Mesothelial cell of epicardium (in vitro differentiated cells): ENCODE results near the gene COTL1. TPM values are rescaled to one million over a fixed set of nuclear protein-coding genes. Genes with fewer than 3 reads are reported as not detected.

Experiments
- DNase-seq, 2 experiments: peaks; one replicate each; pipeline ENCODE4 v3.0.0; 2021; ENCODE audit warnings: low spot score in 2 of 2; ENCODE audit not compliant: unreplicated experiment in 2 of 2
- H3K27ac Mint-ChIP-seq: 2 replicates; pipeline ENCODE4 v1.8.0; 2021; ENCODE audit warnings: mixed read lengths
- H3K27me3 Mint-ChIP-seq: 2 replicates; pipeline ENCODE4 v1.8.0; 2021; ENCODE audit warnings: low read depth, mixed read lengths
- H3K36me3 Mint-ChIP-seq: 2 replicates; pipeline ENCODE4 v1.8.0; 2021; ENCODE audit warnings: mixed read lengths
- H3K4me1 Mint-ChIP-seq: 2 replicates; pipeline ENCODE4 v1.8.0; 2021; ENCODE audit warnings: mixed read lengths
- H3K4me3 Mint-ChIP-seq: 2 replicates; pipeline ENCODE4 v1.8.0; 2021; ENCODE audit warnings: mild to moderate bottlenecking, moderate library complexity, mixed read lengths
- H3K9me3 Mint-ChIP-seq: 2 replicates; pipeline ENCODE4 v1.8.0; 2021; ENCODE audit warnings: mixed read lengths
- total RNA-seq: library from RNA; stranded (reverse); gene quantifications from 3 replicates; pipeline ENCODE4 v1.2.1, GENCODE V29; 2021
- TF ChIP-seq, protein P1 (sequence below): fragments of 200-600 bp; sonication (generic); IDR thresholded peaks from one replicate; pipeline ENCODE4 v1.5.0; 2021; ENCODE audit warnings: antibody characterized with exemption; ENCODE audit not compliant: unreplicated experiment

The COTL1 gene
- total RNA-seq, 1 donor from 2014 or later: 116 TPM

DNA sequence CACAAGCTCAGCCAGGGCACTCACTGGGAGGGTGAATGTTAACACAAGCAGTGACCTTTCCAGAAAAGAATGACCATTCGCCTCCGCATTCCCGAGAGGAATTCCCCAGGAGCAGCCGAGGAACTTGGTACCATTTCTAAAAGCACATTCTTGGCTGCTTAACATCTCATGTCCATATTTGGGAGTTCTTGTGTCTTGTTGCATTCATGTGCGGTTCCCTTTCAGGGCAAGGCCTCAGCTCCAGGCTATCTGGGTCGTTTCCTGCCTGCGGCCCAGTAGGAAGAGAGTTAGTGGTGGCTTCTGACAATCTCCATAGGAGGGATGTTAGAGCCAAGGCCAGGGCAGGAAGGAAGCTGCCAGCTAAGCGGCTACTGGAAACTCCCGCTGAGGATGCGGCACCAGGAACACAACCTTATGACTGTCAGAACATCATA, 85.6 kb downstream of the COTL1 start:
- no peak overlapping the region for H3K4me3 Mint-ChIP-seq

DNA sequence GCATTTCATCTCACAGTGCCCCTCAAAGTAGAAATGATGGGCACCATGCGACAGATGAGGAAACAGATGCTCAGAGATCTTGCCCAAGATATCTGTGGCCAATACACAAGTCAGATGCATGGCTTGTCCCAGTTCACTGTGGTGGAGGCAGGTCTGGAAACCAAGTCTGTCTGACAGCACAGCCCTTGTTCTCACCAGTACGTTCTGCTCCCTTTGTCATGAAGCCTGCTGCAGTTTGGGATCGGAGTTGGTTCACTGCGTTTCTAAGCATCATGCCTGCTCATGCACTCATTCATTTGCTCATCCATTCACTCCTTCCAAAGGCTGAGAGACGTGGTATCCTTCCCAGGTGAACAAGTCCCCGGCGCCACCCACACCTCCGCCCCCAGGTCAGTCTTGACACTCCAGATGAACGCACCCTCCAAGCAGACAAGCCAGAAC, 86.2 kb downstream of the COTL1 start:
- H3K4me1 Mint-ChIP-seq: peaks cover 42% of the 10 kb centered on the region
- peak overlapping the region; percentile 96 for H3K27ac Mint-ChIP-seq
- H3K27me3 Mint-ChIP-seq: no peaks in the 10 kb centered on the region
- H3K4me3 Mint-ChIP-seq: no peak overlapping the region
- peaks cover 2% of the 10 kb centered on the region for H3K36me3 Mint-ChIP-seq
- TF ChIP-seq, protein P1, sequence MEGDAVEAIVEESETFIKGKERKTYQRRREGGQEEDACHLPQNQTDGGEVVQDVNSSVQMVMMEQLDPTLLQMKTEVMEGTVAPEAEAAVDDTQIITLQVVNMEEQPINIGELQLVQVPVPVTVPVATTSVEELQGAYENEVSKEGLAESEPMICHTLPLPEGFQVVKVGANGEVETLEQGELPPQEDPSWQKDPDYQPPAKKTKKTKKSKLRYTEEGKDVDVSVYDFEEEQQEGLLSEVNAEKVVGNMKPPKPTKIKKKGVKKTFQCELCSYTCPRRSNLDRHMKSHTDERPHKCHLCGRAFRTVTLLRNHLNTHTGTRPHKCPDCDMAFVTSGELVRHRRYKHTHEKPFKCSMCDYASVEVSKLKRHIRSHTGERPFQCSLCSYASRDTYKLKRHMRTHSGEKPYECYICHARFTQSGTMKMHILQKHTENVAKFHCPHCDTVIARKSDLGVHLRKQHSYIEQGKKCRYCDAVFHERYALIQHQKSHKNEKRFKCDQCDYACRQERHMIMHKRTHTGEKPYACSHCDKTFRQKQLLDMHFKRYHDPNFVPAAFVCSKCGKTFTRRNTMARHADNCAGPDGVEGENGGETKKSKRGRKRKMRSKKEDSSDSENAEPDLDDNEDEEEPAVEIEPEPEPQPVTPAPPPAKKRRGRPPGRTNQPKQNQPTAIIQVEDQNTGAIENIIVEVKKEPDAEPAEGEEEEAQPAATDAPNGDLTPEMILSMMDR: no peak
- peaks cover 4% of the 10 kb centered on the region for H3K9me3 Mint-ChIP-seq
- no peak for DNase-seq

More for the DNA sequence above, 85.6 kb downstream of the COTL1 start:
- Mint-ChIP-seq H3K27me3 (no peaks in the 10 kb centered on the region), H3K4me1 (peaks cover 41% of the 10 kb centered on the region), H3K27ac (peak overlapping the region; percentile 96), H3K36me3 (peaks cover 2% of the 10 kb centered on the region), H3K9me3 (peaks cover 4% of the 10 kb centered on the region)
- TF ChIP-seq, protein P1: no peak
- no peak for DNase-seq

DNA sequence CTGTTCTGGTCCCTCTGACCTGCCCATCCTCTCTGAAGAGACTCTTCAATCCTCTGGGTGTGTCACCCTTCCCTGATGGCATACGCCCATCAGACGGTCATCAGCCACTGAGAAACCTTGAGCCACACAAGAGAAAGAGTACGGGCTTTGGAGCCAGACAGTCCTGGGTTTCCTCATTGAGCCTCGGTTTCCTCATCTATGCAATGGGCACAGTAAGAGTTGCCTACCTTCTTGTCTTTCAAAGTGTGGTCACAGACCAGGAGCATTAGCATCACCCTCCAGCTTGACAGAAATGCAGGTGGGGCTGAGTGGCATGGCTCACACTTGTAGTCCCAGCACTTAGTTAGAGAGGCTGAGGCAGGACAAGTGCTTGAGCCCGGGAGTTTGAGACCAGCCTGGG, 87.3 kb downstream of the COTL1 start:
- TF ChIP-seq, protein P1: no peak
- Mint-ChIP-seq H3K36me3 (peaks cover 2% of the 10 kb centered on the region), H3K9me3 (peaks cover 4% of the 10 kb centered on the region), H3K4me1 (peaks cover 38% of the 10 kb centered on the region), H3K27me3 (no peaks in the 10 kb centered on the region), H3K27ac (no peak overlapping the region), H3K4me3 (no peak overlapping the region)
- DNase-seq: no peak

DNA sequence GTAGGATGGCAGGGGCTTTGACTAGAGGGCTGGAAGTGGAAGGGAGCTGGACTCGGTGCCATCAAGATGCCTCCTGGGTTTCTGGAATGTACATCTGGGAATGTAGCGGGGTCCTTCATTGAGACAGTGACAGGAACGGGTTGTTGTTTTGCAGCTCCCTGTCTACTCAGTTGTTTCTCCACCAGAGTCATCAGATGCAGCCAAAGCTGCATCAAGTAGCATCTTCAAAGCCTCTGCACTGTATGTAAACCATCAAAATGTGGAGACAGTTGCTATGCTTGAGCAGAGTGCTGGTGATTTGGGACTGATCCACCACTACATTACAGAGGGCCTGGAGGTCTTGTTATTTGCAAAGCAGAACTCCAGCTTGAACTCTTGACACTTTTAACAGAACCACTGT, 88.3 kb downstream of the COTL1 start:
- no peak overlapping the region for H3K4me3 Mint-ChIP-seq
- peaks cover 33% of the 10 kb centered on the region for H3K4me1 Mint-ChIP-seq
- no peak overlapping the region for H3K27ac Mint-ChIP-seq
- no peaks in the 10 kb centered on the region for H3K27me3 Mint-ChIP-seq
- TF ChIP-seq, protein P1: no peak
- peaks cover 4% of the 10 kb centered on the region for H3K9me3 Mint-ChIP-seq
- H3K36me3 Mint-ChIP-seq: peaks cover 2% of the 10 kb centered on the region
- DNase-seq: no peak

DNA sequence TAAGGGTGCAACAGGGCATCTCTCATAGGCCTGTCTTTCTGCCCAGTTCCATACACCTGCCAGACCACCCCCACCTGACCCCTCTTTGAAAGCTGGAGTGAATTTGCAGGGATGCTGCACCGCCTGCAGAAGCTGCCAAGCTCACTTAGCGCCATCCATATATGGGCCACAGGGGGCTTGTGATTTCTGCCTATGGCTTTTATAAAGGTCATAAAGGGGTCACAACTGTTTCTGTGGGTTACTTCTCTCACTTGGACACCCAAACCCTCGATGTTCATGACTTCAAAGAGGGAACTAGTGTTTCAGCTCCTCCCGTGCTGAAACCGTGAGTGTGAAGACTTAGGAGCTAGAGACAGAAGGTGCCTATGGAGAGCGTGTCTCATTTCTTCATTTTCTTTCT, 89.6 kb downstream of the COTL1 start:
- TF ChIP-seq, protein P1: no peak
- H3K27me3 Mint-ChIP-seq: no peaks in the 10 kb centered on the region
- H3K4me3 Mint-ChIP-seq: no peak overlapping the region
- no peak overlapping the region for H3K27ac Mint-ChIP-seq
- H3K4me1 Mint-ChIP-seq: peaks cover 33% of the 10 kb centered on the region
- peaks cover 4% of the 10 kb centered on the region for H3K9me3 Mint-ChIP-seq
- no peak for DNase-seq
- H3K36me3 Mint-ChIP-seq: peaks cover 2% of the 10 kb centered on the region
